Effector CD4-positive, alpha-beta T cell (primary cell): ENCODE results near the gene SUSD3.
"Not testable (repeated sequence)": the region's sequence is repeated elsewhere in the genome, so short reads cannot be mapped to it uniquely, and the experiment has no call there.

Source experiments
- DNase-seq: peaks from one replicate; pipeline ENCODE4 v3.0.0-alpha.2; 2020

SUSD3 gene

GRCh38 chr9:93094658-93095204 is 36.2 kb downstream of the SUSD3 start:
- no peak for DNase-seq

- DNase-seq: peak; percentile 100
These were observed 37.0 kb downstream of the SUSD3 start for GRCh38 chr9:93095205-93096130.

- DNase-seq: peak; percentile 42
These were observed 37.8 kb downstream of the SUSD3 start, which contains the start of gene CARD19 for GRCh38 chr9:93096131-93096802. TSS of gene CARD19 (plus strand) at chr9:93096217. CDS start at chr9:93096346, 129 bp downstream.

GRCh38 chr9:93096811-93097382 is 38.4 kb downstream of the SUSD3 start:
- DNase-seq: no peak

GRCh38 chr9:93097511-93098201 is 39.2 kb downstream of the SUSD3 start:
- no peak for DNase-seq

- peak; percentile 47 for DNase-seq
These were observed 39.9 kb downstream of the SUSD3 start for GRCh38 chr9:93098236-93098946.

- DNase-seq: no peak
These were observed 41.2 kb downstream of the SUSD3 start for GRCh38 chr9:93099551-93100275.

GRCh38 chr9:93100276-93100636 is 41.8 kb downstream of the SUSD3 start:
- no peak for DNase-seq

- DNase-seq: not testable (repeated sequence)
These were observed 42.6 kb downstream of the SUSD3 start for GRCh38 chr9:93101086-93101485.

- no peak for DNase-seq
These were observed 47.1 kb downstream of the SUSD3 start for GRCh38 chr9:93105620-93106019.

- no peak for DNase-seq
These were observed 48.8 kb downstream of the SUSD3 start for GRCh38 chr9:93107151-93107824.

- no peak for DNase-seq
These were observed 49.3 kb downstream of the SUSD3 start for GRCh38 chr9:93107825-93108161.

GRCh38 chr9:93108291-93109041 is 50.0 kb downstream of the SUSD3 start:
- DNase-seq: no peak

GRCh38 chr9:93110311-93110855 is 51.9 kb downstream of the SUSD3 start:
- no peak for DNase-seq

- no peak for DNase-seq
These were observed 52.5 kb downstream of the SUSD3 start for GRCh38 chr9:93111001-93111370.

- DNase-seq: no peak
These were observed 53.0 kb downstream of the SUSD3 start for GRCh38 chr9:93111371-93112115.

GRCh38 chr9:93112116-93112863 is 53.8 kb downstream of the SUSD3 start:
- DNase-seq: no peak

- DNase-seq: no peak
These were observed 54.4 kb downstream of the SUSD3 start for GRCh38 chr9:93112864-93113389.
